DLD1 (cell line): ENCODE data around the gene ANHX.

Experiments used
- in situ Hi-C: cut with HindIII; loops from 2 replicates; pipeline ENCODE4 v1.10.0; 2017; ENCODE audit warnings: low sequenced_read_pairs

ANHX gene

DNA sequence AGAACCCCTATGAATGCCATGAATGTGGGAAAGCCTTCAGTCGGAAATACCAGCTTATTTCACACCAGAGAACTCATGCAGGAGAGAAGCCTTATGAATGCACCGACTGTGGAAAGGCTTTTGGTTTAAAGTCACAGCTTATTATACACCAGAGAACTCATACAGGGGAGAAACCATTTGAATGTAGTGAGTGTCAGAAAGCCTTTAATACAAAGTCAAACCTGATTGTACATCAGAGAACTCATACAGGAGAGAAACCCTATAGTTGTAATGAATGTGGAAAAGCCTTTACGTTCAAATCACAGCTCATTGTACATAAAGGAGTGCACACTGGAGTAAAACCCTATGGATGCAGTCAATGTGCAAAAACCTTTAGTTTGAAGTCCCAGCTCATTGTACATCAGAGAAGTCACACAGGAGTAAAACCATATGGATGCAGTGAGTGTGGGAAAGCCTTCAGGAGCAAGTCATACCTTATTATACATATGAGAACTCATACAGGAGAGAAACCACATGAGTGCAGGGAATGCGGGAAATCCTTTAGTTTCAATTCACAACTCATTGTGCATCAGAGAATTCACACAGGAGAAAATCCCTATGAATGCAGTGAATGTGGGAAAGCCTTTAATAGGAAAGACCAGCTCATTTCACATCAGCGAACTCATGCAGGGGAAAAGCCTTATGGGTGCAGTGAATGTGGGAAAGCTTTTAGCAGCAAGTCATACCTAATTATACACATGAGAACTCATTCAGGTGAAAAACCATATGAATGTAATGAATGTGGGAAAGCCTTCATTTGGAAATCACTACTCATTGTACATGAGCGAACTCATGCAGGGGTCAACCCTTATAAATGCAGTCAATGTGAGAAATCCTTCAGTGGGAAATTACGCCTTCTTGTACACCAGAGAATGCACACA, 32.1 kb downstream of the ANHX start:
- in situ Hi-C loops: no loop called here

DNA sequence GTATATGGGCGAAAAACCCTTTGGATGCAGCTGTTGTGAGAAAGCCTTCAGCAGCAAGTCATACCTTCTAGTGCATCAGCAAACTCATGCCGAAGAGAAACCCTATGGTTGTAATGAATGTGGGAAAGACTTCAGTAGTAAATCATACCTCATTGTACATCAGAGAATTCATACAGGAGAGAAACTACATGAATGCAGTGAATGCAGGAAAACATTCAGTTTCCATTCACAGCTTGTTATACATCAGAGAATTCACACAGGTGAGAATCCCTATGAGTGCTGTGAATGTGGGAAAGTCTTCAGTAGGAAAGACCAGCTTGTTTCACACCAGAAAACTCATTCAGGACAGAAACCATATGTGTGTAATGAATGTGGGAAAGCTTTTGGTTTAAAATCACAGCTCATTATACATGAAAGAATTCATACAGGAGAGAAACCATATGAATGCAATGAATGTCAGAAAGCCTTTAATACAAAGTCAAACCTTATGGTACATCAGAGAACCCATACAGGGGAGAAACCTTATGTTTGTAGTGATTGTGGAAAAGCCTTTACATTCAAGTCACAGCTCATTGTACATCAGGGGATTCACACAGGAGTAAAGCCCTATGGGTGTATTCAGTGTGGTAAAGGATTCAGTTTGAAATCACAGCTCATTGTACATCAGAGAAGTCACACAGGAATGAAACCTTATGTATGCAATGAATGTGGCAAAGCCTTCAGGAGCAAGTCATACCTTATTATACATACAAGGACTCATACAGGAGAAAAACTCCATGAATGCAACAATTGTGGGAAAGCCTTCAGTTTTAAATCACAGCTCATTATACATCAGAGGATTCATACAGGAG, 33.0 kb downstream of the ANHX start:
- in situ Hi-C loops: no loop called here

DNA sequence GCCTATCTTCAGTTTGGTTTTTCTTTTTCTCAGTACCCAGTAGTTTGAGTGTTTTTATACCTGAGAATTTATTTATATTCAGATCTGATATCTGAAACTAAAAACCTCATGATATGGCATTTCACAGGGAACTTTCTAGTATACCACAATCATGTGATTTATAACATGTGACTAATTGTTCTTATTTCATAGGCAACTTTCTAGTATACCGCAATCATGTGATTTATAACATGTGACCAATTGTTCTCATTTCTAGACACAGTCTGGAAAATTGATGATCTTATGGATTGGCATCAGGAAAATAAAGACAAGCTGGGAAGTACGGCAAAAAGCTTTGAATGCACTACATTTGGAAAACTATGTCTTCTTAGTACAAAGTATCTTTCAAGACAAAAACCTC, 33.8 kb downstream of the ANHX start:
- in situ Hi-C loops: no loop called here

DNA sequence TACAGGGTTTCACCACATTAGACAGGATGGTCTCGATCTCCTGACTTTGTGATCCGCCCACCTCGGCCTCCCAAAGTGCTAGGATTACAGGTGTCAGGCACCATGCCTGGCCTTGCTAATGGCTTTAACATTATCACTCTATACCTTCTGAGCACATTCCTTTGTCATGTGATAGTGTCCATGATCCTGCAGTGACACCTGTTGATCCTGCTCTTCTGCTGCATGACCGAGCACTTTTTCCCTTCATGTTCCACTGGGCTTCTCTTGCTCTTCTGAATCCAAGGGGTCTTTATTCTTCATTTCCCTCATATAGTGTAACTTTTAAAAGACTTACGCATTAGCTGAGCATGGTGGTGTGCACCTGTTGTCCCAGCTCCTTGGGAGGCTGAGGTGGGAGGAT, 42.8 kb downstream of the ANHX start:
- in situ Hi-C loops: no loop called here

DNA sequence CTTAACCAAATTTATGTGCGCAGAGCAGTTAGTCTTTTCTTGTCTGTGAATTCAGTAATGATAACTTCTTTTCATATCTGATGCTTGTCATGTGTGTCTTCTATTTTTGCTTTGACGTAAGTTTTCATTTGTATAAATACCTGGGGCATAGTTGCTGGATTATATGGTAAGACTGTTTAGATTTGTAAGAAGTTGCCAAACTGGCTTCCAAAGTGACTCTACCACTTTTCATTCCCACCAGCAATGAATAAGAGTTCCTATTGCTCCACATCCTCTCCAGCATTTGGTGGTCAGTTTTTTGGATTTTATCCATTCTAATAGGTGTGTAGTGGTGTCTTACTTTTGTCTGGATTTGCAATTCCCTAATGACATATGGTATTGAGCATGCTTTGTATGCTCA, 45.5 kb downstream of the ANHX start:
- in situ Hi-C loops: no loop called here

DNA sequence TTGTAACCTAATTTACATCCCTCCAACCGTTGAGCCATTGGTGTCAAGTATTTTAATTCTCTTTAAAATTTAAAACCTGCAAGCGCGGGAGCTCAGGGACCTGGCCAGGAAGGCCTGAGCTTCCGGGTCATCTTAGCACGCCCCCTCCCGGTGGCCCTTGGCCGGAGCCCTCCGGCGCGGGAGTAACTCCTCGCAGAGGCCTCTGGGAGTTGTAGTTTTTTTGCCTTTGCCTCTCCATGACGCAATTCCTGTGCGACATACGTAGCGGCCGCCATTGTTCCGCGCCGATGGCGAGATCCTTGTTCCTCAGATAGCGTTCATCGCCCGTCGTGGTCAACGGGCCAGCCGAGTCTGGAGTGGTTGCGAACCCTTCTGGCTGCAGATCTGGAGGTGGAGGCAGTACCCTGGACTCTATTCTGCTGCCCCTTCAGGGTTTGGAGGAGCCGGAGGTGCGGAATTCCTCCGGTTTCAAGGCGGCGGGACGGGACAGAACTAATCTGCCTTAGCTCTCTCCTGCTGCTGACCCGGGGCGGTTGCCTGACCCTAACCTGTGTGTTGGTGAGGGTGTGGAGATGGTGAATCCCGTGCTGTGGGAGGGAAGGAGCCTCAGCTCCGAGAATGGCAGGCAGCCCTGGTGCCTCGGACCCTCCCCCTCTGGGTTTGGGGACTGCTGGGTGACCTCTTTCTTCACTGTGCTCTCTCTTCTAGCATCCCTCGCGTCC, 54.3 kb downstream of the ANHX start, which contains the start of gene ZNF268:
Gene ZNF268 (plus strand): TSS at position 258 of the 722 bp plus-strand sequence. CDS start 503 bp downstream, outside the sequence.
- in situ Hi-C loops: no loop called here

DNA sequence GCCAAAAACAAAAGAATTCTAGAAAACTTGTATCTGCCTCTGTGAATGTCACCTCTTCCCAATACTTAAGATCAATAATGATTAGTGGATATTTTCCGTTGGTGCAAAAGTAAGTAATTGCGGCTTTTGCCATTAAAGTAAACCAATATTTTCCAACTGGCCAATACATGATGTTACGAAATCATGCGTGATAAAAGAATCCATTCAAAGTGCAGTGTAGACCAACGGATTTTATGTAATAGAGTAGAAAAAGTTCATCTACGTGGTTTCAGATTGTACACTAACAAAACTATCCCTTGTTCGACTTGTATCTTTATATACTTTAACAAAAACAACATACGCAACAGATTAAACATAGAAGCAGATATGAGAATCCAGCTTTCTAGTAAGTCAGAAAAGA, 55.0 kb downstream of the ANHX start:
- in situ Hi-C loops: no loop called here

DNA sequence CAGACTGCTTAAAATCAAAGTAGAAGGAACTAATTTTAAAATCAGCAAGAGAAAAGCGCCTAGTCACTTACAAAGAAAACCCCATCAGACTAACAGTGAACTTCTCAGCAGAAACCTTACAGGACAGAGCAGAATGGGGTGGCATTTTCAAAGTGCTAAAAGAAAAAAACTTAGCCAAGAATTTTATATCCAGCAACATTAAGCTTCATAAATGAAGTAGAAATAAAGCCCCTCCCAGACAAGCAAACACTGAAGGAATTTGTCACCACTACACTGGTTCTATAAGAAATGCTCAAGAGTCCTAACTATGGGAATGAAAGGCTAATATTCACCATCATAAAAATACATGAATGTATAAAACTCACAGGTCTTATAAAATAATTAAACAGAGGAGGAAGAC, 60.8 kb downstream of the ANHX start:
- in situ Hi-C loops: no loop called here

DNA sequence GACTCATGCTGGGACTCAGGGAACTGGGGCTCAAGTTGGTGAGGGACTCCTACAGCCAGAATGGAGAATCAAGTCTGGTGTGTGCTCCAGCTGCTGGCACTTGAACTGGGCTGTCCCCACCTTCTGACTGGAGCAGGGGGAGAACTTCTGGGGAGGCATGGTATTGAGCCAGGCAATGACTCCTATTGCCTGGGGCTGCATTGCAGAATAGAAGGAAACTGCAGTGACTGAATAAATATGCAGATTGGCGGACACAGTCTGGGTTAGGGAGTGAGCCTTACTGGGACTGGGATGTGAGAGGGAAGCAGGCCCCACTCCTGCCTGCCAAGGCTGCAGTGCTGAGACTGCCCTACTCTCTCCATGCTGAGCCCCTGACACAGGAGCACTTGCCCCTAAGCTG, 63.2 kb downstream of the ANHX start:
- in situ Hi-C loops: no loop called here
